NCI-H774 (cell line): ENCODE results near the gene ARHGAP25.
A peak's percentile ranks its signal among the peaks of the same experiment; 100 is the strongest.
"Not testable (repeated sequence)": the region's sequence is repeated elsewhere in the genome, so short reads cannot be mapped to it uniquely, and the experiment has no call there.

Experiments used
- DNase-seq: peaks from one replicate; lab custom pipeline; 2025; lab: John Stamatoyannopoulos, UW

The ARHGAP25 gene

DNA sequence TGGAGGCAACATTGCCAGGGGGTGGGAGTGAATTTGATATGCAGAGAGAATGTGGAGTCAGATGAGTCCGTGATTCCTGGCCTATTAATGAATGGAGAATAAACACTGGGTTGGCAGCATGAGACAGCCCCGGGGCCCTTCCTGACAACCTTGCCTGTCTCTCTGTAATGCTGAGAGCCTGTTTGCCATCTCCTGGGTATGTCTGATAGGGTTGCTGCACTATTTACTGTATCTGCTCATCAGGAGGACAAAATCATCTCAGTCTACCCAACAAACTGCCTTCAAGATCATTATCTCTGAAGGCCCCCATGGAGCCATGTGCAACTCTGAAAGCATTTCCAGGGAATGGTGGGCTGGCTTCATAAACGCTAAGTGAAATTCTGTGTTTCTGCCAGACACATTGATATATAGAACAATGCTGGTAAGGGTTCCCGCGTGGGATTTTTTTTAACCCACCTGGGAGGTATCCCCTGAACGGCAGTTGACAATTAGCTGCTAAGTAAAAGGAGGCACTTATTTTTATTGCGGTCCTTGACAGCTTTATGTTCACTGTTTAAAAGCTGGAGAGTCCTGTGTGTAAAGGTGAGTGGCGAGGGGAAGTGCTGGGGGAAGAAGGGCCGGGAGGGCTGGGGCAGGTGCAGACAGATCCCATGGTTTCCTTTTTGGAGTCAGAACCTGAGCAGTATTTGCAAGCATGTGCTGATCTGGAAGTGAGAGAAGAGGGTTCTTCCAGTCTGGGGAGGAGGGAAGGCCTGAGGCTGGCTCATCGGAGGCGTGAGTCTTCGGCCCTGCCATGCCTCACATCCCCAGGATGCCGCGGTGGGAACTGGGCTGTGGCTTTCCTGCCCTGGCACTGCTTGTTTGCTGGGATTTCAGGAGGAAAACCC lies 64.8 kb downstream of the ARHGAP25 start:
- DNase-seq, result no peak

DNA sequence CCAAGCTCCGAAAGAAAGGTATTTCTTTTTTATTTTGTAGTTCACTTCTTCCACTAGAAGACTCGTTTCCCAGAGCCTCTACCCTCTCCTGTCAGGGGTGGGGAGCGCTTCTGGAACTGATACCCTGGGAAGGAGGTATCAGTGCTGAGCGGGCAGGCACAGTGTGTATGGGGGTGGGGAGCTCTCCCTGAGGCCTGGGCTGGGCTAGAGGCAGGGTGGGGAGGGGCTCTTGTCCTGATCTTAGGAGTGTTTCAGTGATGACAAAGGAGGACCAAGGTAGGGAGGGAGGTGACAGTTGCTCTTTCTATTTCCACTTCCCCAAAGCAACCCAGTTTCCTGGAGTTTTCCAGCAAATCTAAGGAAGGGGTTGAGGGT lies 65.4 kb downstream of the ARHGAP25 start:
- DNase-seq, result no peak

DNA sequence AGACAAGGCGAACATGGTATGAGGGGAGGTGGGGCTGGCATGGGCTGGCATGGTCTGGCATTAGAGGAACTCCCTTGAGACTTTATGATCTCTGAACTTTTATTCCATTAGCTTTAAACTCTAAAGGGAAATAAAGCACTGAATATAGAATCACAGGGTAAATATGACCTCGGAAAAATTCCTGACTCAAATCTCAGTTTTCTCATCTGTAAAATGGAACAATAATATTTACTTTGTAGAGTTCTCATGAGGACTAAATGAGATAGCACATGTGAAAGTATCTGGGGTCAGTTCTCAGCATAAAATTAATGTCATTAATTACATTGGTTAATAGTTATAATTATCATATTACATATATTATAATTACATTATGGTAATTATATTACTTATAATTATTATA lies 65.9 kb downstream of the ARHGAP25 start:
- DNase-seq, result no peak

DNA sequence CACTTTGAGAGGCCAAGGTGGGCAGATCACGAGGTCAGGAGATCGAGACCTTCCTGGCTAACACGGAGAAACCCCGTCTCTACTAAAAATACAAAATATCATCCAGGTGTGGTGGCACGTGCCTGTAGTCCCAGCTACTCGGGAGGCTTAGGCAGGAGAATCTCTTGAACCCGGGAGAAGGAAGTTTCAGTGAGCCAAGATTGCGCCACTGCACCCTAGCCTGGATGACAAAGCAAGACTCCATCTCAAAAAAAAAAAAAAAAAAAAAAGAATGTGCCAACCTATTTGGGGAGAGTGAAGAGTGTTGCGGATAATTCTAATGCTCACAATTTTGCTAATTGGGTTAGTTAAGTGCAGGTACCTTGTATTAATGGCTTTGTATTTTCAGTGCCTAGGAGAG lies 67.5 kb downstream of the ARHGAP25 start:
- DNase-seq, result not testable (repeated sequence)

DNA sequence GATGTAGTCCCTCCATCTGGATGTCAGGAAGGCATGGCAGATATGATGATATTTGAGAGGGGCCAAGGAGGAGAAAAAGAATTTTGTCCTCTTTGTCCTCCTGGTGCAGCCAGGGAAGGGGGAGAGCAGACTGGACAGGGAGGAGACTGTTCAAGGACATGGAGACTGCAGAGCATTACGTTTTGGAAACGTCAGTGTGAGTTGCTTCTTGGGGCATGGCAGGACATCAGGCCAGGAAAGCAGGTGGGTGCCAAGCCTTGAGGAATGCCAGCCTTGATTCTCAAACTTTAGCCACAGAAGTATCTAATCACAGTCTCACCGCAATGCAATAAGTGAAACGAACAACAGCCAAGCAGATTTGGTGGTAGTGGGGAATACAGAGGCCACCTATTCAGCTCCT lies 70.4 kb downstream of the ARHGAP25 start:
- DNase-seq, result no peak

DNA sequence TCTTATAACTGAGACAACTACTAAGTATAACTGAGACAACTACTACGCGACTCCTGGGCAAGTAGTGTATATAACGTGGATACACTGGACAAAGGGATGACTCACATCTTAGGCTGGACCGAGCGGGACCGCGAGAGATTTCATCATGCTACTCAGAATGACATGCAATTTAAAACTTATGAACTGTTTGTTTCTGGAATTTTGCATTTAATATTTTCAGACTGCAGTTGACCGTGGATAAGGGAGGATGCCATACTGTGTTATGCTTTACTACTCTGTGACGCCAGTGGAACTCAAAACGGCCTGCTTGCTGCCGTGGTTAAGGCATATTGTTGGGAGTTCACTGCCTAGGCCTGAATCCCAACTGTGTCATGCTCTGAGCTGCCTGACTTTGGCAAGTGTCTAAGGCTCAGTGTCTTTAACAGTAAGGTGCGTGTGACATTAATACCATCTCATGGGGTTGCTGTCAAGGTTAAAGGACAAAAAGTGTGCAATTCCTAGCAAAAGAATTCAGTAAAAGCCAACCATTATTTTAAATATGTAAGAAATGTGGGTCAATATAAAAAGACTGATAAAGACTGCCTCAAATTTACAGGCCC lies 72.0 kb downstream of the ARHGAP25 start:
- DNase-seq, result no peak

DNA sequence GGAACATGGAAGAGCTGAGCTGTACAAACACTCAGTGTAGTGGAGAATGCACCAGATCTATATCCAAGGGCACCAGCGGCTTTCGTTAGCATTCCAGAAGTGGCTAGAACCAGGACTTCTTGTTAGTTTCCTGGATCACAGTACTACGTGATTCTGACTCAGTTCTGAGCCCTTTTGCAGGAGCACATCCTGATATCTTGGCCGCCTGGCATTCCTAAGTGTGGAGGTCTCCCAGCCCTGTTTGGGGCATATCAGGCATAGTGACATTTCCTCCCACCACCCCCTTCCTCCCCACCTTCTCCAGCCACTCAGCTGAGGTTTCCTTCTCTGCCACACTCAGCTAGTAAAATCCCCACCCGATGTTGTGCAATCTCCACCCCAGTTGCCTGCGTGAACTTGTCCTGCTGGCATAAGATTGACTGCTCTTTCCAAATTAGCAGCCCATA lies 73.2 kb downstream of the ARHGAP25 start:
- DNase-seq, result no peak

DNA sequence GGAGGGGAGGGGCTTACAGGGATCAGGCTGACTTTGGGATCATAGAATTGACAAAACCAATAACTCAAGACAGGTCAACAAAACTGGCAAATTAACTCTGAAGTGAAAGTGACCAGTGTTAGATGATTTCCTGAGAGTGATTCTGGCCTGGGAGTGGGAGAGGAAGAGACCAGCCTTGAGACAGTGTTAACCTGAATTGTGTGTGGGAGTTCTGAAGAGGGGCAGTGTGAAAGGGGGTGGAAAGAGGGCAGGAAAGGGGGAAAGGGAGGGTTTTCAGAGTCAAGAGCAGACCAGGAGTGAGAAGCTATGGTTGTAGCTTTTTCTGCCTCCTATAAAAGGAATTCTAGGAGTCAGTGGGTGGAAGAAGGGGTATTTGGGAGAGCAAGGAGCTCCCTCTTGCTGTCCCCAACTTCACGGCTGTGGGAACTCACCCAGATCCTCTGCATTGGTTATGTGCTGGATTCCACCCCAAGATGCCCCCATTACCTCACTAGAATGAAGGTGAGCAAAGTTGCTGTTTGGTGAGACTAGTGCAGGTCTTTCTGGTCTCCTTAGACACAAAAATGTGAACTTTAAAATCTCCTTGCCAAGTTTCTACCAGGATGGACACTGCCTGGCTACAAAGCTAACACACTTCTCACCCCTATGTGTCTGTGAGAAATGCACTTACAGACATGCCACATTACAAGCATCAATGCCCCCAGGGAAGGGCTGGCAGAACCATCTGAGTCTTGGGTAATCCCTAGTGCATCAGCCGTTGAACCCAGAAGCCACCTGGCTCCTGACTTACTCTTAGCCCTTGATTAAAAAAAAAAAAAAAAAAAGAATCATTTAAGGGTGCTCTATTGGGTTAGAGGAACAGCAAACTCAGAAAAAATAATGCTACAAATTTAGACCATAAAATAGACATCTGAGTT lies 75.0 kb downstream of the ARHGAP25 start:
- no peak for DNase-seq

DNA sequence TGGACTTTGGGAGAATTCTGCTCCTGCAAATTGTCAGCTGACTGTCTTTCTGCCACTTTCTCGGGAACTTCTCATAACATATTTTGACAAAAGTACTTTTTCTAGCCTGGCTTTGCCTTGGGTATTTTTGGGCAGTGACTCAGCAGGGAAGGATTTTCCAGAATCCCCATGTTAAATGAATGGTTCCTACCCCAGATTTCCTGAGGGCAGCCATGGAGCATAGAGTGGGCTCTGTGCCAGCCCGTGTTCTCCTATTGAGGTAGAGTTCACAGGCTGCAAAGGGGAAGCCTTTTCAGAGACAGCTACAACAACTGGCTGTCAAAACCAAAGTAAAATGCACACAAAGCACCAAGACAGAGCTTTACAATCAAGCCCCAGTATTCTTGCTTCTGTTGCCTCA lies 76.8 kb downstream of the ARHGAP25 start:
- no peak for DNase-seq

DNA sequence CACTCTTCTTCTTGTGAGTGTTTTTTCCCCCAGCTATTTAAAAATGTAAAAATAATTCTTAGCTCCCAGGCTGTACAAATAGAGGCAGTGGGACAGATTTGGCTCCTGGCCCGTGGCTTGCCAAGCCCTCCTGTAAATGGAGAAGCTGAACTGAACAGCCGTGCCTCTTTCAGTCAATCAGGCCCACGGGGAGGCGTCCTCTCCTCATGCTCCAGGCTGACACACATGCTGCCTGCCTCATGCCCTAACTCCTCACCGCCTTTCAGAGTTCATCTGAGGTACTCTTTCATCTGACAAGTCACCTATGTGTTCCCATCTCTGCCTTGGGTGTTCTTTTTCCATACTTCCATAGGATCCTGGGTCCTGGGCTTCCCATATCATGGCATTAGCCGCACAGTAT lies 77.6 kb downstream of the ARHGAP25 start:
- DNase-seq, result no peak

DNA sequence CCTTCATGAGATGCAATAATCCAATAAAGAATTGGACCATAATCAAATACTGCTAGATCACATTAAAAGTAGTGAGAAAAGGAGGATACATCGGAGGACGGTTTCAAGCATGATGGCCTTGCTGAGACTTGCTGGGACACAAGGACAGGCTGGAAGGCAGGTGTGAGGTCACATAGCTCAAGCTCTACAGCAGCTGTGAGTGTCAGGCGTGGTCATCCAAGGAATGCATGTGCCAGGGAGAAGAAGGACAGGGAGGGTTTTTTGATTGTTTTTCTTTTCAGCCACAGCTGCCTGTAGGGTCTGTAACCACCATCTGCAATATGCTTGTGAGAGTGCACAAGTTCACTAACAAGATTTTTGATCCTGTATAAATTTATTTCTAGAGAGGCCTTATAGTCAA lies 79.0 kb downstream of the ARHGAP25 start:
- no peak for DNase-seq

DNA sequence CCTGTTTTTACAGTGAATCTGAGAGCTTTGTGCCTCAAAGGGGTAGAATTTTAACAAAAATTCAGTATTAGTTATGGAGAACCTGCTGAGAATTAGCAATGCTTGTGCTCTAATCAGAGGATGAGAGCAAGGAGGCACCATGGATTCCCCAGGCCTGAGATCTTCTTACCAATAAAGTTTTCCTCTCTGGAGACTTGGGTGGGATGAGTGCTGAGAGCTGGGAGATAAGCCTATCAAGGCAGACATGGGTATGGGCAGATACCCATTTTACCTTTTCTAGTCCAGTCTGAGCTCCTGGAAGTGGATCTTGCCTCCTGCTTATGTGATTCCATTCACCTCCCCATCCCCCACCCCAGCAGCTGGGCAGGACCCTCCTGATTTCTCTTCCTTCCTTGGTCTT lies 82.7 kb downstream of the ARHGAP25 start:
- no peak for DNase-seq

DNA sequence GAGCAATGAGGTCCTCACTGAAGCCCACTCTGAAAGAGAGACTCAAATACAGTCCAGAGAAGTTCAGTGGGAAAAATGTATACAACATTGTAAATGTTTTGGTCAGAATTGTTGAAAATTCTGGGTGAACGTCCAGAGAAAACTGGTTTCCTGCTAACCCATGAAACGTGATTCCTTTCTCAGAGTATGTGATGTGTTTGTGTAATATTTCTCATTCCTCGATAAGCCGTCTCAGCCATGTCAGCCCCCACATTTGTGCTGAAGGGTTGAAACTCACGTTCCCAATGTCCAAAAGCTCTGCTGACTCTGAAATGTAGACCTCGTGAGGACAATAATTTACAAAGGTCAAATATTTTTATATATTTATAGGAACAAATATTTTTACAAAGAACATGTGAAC lies 84.9 kb downstream of the ARHGAP25 start:
- DNase-seq, result no peak

DNA sequence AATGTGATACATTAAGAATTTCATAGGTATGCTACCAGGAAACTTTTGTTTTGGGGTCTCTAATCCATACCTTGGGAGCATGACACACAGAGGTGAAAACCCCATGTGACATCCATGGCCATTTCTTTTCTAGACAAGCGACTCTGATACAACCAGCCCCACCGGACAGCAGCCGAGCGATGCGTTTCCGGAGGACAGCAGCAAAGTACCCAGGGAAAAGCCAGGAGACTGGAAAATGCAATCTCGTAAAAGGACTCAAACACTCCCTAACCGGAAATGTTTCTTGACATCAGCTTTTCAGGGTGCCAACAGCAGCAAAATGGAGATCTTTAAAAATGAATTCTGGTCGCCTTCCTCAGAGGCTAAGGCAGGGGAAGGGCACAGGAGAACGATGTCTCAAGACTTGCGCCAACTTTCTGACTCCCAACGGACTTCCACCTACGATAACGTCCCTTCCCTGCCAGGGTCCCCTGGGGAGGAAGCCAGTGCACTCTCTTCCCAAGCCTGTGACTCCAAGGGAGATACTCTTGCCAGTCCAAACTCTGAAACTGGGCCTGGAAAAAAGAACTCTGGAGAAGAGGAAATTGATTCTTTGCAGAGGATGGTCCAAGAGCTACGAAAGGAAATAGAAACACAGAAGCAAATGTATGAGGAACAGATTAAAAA lies 87.7 kb downstream of the ARHGAP25 start:
- no peak for DNase-seq

DNA sequence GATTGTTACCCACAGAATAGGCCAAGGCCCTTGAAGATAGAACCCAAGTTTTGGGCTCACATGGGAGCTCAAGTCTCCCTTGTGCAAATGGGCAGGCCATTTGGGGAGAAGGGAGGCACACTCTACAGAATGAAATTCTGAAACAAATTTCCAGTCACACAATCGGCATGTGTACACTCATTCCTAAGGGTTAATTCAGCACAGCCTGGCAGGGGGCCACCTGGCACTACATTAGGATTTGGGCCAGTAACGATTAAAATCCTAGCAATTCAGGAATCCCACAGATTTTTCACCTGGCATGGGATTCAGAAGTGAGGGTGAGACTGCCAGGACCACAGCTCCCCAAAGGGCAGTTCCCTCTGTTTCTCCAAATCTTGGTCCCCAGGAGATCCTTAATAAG lies 90.2 kb downstream of the ARHGAP25 start:
- no peak for DNase-seq

DNA sequence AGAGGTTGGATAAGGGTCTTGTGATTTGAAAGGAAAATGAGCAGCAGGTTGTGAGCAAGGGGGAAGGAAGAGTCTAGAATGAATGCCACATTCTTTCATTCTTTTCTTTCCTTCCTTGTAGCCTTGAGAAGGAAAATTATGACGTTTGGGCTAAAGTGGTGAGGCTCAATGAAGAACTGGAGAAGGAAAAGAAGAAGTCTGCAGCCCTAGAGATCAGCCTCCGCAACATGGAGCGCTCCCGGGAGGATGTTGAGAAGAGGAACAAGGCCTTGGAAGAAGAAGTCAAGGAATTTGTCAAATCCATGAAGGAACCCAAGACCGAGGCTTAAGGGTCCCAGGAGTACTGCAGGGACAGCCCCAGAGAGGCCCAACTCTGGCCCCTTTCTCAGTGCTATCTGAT lies 91.3 kb downstream of the ARHGAP25 start:
- DNase-seq, result no peak

DNA sequence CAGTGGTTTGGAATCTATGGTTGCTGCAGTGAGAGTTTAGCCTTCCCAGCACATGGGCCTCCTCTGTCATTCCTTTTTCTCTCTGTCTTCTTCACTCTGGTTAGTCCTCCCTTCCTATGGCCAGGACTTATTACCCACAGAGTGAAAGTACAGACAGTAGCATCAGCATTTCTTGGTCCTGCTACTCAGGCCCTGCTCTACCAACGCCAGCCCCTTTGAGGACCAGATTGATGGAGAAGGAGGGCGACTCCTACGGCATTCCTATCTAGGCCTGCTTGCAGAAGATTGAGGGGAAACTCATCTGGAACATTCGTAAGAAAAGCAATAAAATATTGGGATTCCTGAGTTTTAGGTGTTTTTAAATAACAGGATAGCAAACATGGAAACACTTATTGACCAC lies 93.1 kb downstream of the ARHGAP25 start:
- no peak for DNase-seq

DNA sequence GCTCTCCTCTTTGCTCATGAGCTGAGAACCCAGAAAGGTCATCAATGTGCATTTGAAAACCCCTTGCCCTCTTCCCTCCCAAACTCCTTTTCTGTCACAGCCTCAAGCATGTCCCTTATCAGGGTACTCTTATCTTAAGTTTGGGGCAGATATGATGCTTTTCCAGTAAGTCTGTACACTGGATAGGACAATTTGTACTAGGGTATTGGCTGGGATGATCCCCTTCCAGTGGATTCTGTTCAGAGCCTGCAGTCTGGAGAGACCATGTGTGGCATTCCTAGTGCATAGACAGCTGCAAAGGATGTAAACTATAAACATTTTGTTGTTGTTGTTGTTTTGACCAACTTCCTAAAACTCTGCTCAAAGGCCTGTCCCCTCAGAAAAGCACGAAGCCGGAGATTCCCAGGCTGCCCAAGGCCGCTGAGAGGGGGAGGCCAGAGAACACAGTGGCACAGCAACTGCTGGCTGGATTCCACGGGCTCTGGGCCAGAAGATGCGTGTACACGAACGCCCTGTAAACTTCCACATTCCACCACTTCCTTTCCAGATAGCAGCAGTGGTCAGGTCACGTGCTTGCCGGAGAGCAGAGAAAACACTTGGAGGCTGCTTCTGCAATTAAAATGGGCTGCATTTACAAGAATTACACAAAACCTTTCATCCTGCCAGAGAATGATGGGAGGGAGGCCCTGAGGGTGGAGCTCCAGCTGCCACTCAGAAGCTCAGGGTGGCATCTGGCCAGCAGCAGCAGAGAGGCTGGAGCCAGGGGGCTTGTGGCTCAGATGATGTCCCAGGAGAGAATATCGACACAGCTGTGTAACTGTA lies 94.5 kb downstream of the ARHGAP25 start:
- DNase-seq, result peak; percentile 1

DNA sequence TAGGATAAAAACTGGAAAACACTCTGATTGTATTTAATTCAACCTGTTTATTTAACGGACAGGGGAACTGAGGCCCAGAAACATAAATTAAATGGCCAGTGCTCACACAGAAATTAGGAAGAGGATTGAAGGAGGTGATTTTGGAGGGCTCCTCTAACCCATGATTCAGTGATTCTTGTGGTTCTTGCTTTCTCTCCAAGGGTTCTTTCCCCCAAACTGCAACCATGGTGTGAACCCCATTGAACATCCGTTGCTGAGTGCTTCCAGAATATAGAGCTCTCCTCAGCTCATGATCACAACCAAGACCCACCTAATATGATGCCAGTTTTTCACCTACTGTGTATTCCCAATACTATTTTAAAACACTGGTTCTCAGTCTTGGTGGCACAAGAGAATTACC lies 95.1 kb downstream of the ARHGAP25 start:
- DNase-seq, result no peak

DNA sequence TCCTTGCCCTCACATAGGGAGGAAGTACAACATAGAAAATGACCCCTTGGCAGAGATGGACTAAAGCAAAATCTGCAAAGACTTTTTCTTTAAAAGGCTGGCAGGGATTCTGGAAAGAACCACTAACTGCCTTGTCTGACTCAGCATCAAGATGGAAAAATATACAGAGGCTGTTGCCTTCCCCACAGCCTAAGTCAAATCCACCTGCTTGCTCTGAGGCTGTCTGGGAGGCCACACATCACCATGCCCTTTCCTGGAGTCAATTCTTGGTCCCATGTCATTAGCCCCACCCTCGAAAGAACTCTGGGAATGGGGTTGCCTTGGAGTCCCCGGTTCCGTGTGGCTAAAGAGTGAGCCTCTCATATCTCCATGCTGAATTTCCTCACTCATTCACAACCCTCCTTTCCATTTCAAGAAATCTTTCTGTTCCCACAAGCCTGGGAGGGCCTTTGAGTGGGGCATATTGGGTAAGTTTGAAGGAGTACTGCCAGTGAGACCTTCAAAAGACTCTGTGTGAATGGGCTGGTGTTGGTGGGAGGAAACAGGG lies 97.1 kb downstream of the ARHGAP25 start:
- no peak for DNase-seq
